ENCODE results near the gene MRAS. TPM values are rescaled to one million over a fixed set of nuclear protein-coding genes. Genes with fewer than 3 reads are reported as not detected.
"Not testable (repeated sequence)": the region's sequence is repeated elsewhere in the genome, so short reads cannot be mapped to it uniquely, and the experiment has no call there.

MRAS gene
- total RNA-seq, 2 experiments from 2014 or later, result not detected

DNA sequence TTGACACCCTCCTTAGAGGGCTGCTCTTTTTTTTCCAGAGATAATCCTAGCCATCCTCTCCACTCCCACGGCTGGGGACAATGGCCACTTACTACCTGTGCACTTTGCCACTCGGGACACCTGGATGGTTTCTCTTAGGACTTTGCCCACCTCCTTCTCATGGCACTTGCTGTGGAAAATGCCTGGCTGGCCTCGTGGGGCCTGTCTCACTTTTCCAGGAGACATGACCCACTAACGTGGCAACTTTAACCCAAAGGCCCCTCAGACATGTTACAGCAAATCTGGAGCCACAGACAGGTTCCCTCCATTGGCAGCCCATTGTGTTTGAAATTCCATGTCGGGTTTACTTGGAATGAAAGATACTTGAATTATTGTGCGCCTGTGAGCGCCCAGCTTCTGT lies 56.6 kb downstream of the MRAS start:
- ChIA-PET CTCF (interaction anchor here (2.0 kb wide), 1 partner anchor 13 kb away, joined by 10 read pairs; no protein-coding TSS in a partner anchor), POLR2A (no interaction called here)

- ChIA-PET POLR2A (no interaction called here), CTCF (interaction anchor here (2.0 kb wide), 1 partner anchor 12 kb away, joined by 10 read pairs; no protein-coding TSS in a partner anchor)
These were observed 57.1 kb downstream of the MRAS start for GRCh38 chr3:138405486-138405885.

DNA sequence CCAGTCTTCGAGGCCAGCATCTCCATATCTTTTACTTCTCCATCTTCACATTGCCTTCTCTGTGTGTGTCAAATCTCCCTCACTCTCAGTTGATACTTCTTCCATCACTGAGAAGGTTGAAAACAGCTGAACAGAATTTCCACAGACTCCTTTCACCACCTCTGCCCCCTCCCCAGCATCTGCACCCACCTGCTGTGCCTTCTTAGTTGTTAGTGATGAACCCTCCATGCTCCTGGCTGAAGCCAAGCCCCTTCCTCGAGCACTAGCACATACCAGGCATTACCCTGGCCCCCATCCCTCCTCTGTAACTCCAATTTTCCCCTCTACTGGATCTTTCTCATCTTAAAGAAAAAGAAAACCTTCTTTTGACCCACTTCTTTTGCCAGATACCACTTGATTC lies 58.2 kb downstream of the MRAS start:
- ChIA-PET CTCF (interaction anchor here (2.0 kb wide), 1 partner anchor 11 kb away, joined by 10 read pairs; no protein-coding TSS in a partner anchor), POLR2A (no interaction called here)

- CTCF ChIA-PET, result interaction anchor here (0.5 to 2.0 kb wide), 3 partner anchors 10 to 99 kb away, joined by 3 to 10 read pairs (median 6); no protein-coding TSS in a partner anchor
- POLR2A ChIA-PET, result no interaction called here
These were observed 59.0 kb downstream of the MRAS start for GRCh38 chr3:138407236-138407907.

DNA sequence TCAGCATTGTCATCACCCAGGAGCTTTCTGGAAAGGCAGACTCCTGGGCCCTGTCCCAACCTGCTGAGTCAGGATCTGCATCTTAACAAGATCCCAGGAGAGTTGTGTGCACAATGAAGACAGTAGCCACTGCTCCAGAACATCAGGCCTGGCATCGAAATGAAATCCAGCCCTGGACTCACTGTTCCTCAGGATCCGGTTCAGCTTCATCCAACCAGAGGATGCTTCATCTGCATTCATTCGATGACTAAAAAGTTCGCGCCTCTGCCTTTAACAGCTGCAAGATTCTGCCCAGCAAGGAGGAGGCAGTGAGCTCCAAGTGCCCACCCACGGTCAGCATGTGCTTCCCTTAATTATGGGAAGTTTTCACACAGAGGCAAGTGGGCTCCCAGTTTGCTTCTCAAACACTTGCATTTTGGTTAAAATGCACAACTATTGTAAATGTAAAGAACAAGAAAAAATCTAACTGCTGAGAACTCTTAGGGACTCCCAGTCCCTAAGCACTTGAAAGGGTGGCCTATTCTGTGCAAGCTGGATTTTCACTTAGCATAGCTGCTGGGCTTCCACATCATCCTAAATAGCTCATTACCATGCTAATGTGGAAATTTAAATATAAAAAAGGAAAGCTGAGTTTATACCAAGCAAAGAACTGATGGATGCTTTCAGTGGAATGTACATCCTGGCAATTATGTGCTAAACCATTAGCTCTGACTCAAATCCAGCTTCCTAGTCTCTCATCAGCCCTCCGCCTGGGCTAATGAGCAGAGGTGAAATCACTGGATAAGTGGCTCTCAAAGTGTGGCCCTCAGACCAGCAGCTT lies 60.6 kb downstream of the MRAS start:
- CTCF ChIA-PET, result interaction anchor here (1.4 to 1.6 kb wide), 2 partner anchors 9 to 507 kb away, joined by 3 to 5 read pairs; no protein-coding TSS in a partner anchor
- POLR2A ChIA-PET, result no interaction called here

- POLR2A ChIA-PET, result no interaction called here
- CTCF ChIA-PET, result interaction anchor here (0.6 kb wide), 1 partner anchor 40 kb away, joined by 3 read pairs; no protein-coding TSS in a partner anchor
These were observed 64.6 kb downstream of the MRAS start for GRCh38 chr3:138412821-138413551.

DNA sequence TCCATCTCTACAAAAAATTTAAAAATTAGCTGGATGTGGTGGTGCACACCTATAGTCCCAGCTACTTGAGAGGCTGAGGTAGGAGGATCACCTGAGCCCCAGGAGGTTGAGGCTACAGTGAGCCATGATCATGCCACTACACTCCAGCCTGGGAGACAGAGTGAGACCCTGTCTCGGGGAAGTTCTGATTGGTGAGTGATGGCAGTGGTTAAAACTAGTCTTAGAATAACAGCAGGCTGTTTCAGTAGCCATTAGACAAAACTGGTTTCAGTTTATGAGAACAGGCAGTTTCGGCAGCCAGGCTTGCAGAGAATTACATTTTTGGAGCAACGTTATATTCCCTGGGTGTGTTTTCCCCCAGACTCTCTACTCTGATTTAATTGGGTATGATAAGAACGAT lies 67.9 kb downstream of the MRAS start:
- POLR2A ChIA-PET, result not testable (repeated sequence)
- CTCF ChIA-PET, result interaction anchor here (0.9 to 2.4 kb wide), 3 partner anchors 18 to 913 kb away, joined by 3 to 10 read pairs (median 3); partner anchors contain the start of gene ESYT3

DNA sequence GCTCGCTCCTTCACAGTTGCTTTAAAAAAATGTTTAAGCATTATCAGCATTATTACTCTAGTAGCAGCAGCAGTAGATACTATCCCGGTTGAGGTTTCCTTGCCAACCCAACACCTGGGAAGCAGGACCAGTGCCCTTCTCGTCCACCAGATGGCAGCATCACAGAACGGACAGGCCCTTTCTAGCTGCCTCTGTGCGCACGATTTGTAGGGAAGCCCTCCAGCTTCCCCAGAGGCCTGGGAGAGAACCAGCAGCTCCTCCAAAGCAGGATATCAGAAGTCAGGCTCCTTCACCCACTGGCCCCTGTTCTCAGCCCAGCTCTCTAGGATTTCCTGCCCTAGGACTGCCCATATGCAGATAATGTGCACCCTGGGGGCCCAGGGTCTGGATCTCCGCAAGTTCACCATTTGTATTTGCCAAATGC lies 69.2 kb downstream of the MRAS start:
- ChIA-PET POLR2A (no interaction called here), CTCF (interaction anchor here (0.8 to 2.4 kb wide), 9 partner anchors 8 to 177 kb away, joined by 3 to 10 read pairs (median 3); partner anchors contain the start of genes CEP70 and ESYT3)

GRCh38 chr3:138418601-138419206 lies 70.3 kb downstream of the MRAS start:
- POLR2A ChIA-PET, result no interaction called here

GRCh38 chr3:138423316-138423715 lies 74.9 kb downstream of the MRAS start:
- POLR2A ChIA-PET, result no interaction called here
- CTCF ChIA-PET, result no interaction called here

More at GRCh38 chr3:138418601-138419206, 70.3 kb downstream of the MRAS start:
- CTCF ChIA-PET, result interaction anchor here (0.8 to 1.1 kb wide), 2 partner anchors 53 to 518 kb away, joined by 3 to 4 read pairs; no protein-coding TSS in a partner anchor

GRCh38 chr3:138424323-138424722 lies 75.9 kb downstream of the MRAS start:
- ChIA-PET CTCF (no interaction called here), POLR2A (no interaction called here)

- ChIA-PET POLR2A (no interaction called here), CTCF (no interaction called here)
These were observed 77.8 kb downstream of the MRAS start for GRCh38 chr3:138426211-138426610.

DNA sequence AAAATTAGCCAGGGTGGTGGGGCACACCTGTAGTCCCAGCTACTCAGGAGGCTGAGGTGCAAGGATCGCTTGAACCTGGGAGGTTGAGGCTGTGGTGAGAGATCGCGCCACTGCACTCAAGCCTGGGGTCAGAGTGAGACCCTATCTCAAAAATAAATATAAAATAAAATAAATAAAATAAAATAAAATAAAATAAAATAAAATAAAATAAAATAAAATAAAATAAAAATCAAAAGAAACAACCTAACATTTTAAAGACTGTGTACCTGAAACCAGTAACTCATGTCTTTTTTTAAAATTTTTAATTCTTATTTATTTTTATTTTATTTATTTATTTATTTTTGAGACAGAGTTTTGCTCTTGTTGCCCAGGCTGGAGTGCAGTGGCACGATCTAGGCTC lies 78.4 kb downstream of the MRAS start:
- POLR2A ChIA-PET, CTCF ChIA-PET: not testable (repeated sequence)

DNA sequence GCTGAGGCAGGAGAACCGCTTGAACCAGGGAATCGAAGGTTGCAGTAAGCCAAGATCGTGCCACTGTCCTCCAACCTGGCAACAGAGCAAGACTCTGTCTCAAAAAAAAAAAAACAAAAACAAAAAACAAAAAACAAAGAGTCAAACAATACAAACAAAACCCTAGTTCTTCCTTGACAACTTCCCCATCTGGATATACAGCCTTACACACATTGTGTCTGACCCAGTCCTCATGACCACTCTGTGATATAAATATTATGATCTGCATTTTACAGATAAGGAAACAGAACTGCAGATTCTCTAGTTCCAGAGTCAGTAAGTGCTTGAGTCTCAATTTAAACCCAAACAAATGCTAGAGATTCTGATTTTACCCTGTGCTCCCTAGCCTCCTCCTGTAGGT lies 81.3 kb downstream of the MRAS start:
- POLR2A ChIA-PET, result no interaction called here
- CTCF ChIA-PET, result interaction anchor here (1.7 kb wide), 1 partner anchor 12 kb away, joined by 5 read pairs; no protein-coding TSS in a partner anchor

- POLR2A ChIA-PET, result no interaction called here
These were observed 84.3 kb downstream of the MRAS start for GRCh38 chr3:138432576-138433240.

GRCh38 chr3:138433892-138434275 lies 85.5 kb downstream of the MRAS start:
- ChIA-PET CTCF (interaction anchor here (1.3 to 1.9 kb wide), 4 partner anchors 17 to 490 kb away, joined by 3 to 10 read pairs (median 6); no protein-coding TSS in a partner anchor), POLR2A (interaction anchor here (0.6 to 0.7 kb wide), 2 partner anchors 238 to 381 kb away, joined by 7 to 9 read pairs; no protein-coding TSS in a partner anchor)

More at GRCh38 chr3:138432576-138433240, 84.3 kb downstream of the MRAS start:
- CTCF ChIA-PET, result no interaction called here

- CTCF ChIA-PET, result interaction anchor here (0.8 to 1.9 kb wide), 5 partner anchors 17 to 489 kb away, joined by 3 to 10 read pairs (median 4); no protein-coding TSS in a partner anchor
- POLR2A ChIA-PET, result interaction anchor here (0.6 to 0.7 kb wide), 2 partner anchors 239 to 381 kb away, joined by 7 to 9 read pairs; no protein-coding TSS in a partner anchor
These were observed 86.0 kb downstream of the MRAS start, which contains the start of gene ESYT3 for GRCh38 chr3:138434276-138434874. Gene ESYT3 (plus strand): TSS chr3:138434616. CDS start chr3:138434799, 183 bp downstream.
